SKM-1 treated with dmso at 0.1 percent for 144 hours (cell line): ENCODE measurements around the gene RERG.

Experiments used
- DNase-seq: peaks from one replicate; lab custom pipeline; 2025; ENCODE audit not compliant: unreplicated experiment; lab: John Stamatoyannopoulos, UW

Gene RERG

GRCh38 chr12:15192720-15193119 is 28.5 kb downstream of the RERG start:
- no peak for DNase-seq

- DNase-seq = no peak
Observed at GRCh38 chr12:15188127-15188526, 33.1 kb downstream of the RERG start.

GRCh38 chr12:15186597-15186996 is 34.6 kb downstream of the RERG start:
- no peak for DNase-seq

- DNase-seq = no peak
Observed at GRCh38 chr12:15184484-15184883, 36.7 kb downstream of the RERG start.

GRCh38 chr12:15183821-15184220 is 37.4 kb downstream of the RERG start:
- no peak for DNase-seq

GRCh38 chr12:15181017-15181683 is 40.1 kb downstream of the RERG start:
- no peak for DNase-seq

GRCh38 chr12:15180325-15180724 is 40.9 kb downstream of the RERG start:
- DNase-seq = no peak

- no peak for DNase-seq
Observed at GRCh38 chr12:15179672-15180071, 41.5 kb downstream of the RERG start.

- no peak for DNase-seq
Observed at GRCh38 chr12:15173142-15173541, 48.1 kb downstream of the RERG start.

- no peak for DNase-seq
Observed at GRCh38 chr12:15172060-15172822, 49.0 kb downstream of the RERG start.

GRCh38 chr12:15171012-15171655 is 50.1 kb downstream of the RERG start:
- no peak for DNase-seq

- no peak for DNase-seq
Observed at GRCh38 chr12:15168026-15168678, 53.1 kb downstream of the RERG start.

GRCh38 chr12:15165012-15165659 is 56.1 kb downstream of the RERG start:
- DNase-seq = no peak

GRCh38 chr12:15163030-15163976 is 57.9 kb downstream of the RERG start:
- DNase-seq = no peak

- DNase-seq = no peak
Observed at GRCh38 chr12:15158083-15158482, 63.1 kb downstream of the RERG start.

- DNase-seq = no peak
Observed at GRCh38 chr12:15157269-15157671, 63.9 kb downstream of the RERG start.

GRCh38 chr12:15155271-15155670 is 65.9 kb downstream of the RERG start:
- no peak for DNase-seq

- no peak for DNase-seq
Observed at GRCh38 chr12:15154103-15154502, 67.1 kb downstream of the RERG start.

GRCh38 chr12:15152868-15153267 is 68.3 kb downstream of the RERG start:
- DNase-seq = no peak

GRCh38 chr12:15152456-15152855 is 68.8 kb downstream of the RERG start:
- no peak for DNase-seq
